Body of pancreas (tissue), 4 donors: Measurements from ENCODE around the gene SRSF4.

Experiments
- POLR2A ChIP-seq, 3 donors: fragments of 450-650 bp; IDR thresholded peaks; one replicate each; pipeline ENCODE4 v1.6.1; 2016; ENCODE audit warnings: antibody characterized with exemption in 3 of 3, mild to moderate bottlenecking in 2 of 3
- TF ChIP-seq, protein P1 (sequence below), 7 experiments: fragments of 450-650 bp in 4 of 7; fragments of 200-600 bp in 3 of 7; sonication (generic) in 3 of 7; IDR thresholded peaks; one replicate each; pipeline ENCODE4 v1.5.1; 2016 to 2019; ENCODE audit warnings: antibody characterized with exemption in 7 of 7

GRCh38 chr1:29225361-29225760, 43.7 kb upstream of the SRSF4 start:
- TF ChIP-seq POLR2A (IDR thresholded peaks at IDR 0.05), result no peak
- TF ChIP-seq, protein P1, sequence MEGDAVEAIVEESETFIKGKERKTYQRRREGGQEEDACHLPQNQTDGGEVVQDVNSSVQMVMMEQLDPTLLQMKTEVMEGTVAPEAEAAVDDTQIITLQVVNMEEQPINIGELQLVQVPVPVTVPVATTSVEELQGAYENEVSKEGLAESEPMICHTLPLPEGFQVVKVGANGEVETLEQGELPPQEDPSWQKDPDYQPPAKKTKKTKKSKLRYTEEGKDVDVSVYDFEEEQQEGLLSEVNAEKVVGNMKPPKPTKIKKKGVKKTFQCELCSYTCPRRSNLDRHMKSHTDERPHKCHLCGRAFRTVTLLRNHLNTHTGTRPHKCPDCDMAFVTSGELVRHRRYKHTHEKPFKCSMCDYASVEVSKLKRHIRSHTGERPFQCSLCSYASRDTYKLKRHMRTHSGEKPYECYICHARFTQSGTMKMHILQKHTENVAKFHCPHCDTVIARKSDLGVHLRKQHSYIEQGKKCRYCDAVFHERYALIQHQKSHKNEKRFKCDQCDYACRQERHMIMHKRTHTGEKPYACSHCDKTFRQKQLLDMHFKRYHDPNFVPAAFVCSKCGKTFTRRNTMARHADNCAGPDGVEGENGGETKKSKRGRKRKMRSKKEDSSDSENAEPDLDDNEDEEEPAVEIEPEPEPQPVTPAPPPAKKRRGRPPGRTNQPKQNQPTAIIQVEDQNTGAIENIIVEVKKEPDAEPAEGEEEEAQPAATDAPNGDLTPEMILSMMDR (IDR thresholded peaks at IDR 0.05), result no peak
